Measurements from ENCODE around the gene BGN.

GRCh38 chrX:153554519-153555167 is 59.9 kb downstream of the BGN start:
- TF ChIP-seq CTCF (IDR thresholded peaks at IDR 0.05; ENCODE audit: insufficient read depth, low read length, poor library complexity, severe bottlenecking) (peak; percentile 44), EZH2phosphoT487 (conservative IDR thresholded peaks at IDR 0.05; ENCODE audit: low read length) (no peak)

All from SU-DHL-6 (cell line).